Motor neuron (in vitro differentiated cells): ENCODE measurements around the gene ACAD10. TPM values are rescaled to one million over a fixed set of nuclear protein-coding genes. Genes with fewer than 3 reads are reported as not detected.

ENCODE experiments used
- ATAC-seq, 8 experiments: fragments of 200-7000 bp; cut with Tn5 transposase; replicated peaks in 6 of 8; 2 replicates each; pipeline ENCODE4 v1.8.0; 2021; ENCODE audit warnings: mild to moderate bottlenecking in 8 of 8, moderate library complexity in 8 of 8
- H3K27ac ChIP-seq, 2 donors: fragments of 250-450 bp; sonication (Bioruptor Pico); 2 replicates each; pipeline ENCODE4 v1.9.0; 2021; ENCODE audit warnings: antibody characterized with exemption in 2 of 2, mild to moderate bottlenecking in 2 of 2, moderate library complexity in 1 of 2
- H3K4me1 ChIP-seq, 2 donors: fragments of 250-450 bp; sonication (Bioruptor Pico); replicated peaks in 1 of 2; 2 replicates each; pipeline ENCODE4 v1.6.1; 2021; ENCODE audit warnings: antibody characterized with exemption in 2 of 2, mild to moderate bottlenecking in 2 of 2, moderate library complexity in 1 of 2
- H3K4me3 ChIP-seq, 5 donors: fragments of 250-450 bp; sonication (Bioruptor Pico); 2 replicates each; pipeline ENCODE4 v1.9.0; 2021; ENCODE audit warnings: antibody characterized with exemption in 5 of 5, mild to moderate bottlenecking in 5 of 5, moderate library complexity in 4 of 5
- WGBS, 10 experiments: fragments of 450-650 bp; shearing (Covaris generic); methylation state at CpG; one replicate each; pipeline ENCODE4 v1.0.0; 2022; 5-methylcytosine and 5-hydroxymethylcytosine counted together
- in situ Hi-C, 9 experiments: fragments of 400-800 bp; cut with MboI; loops; one replicate each; pipeline ENCODE4 v1.15.0; 2021; ENCODE audit warnings: low sequenced_read_pairs in 9 of 9, low pct_unique_long_range_greater_than_20kb in 2 of 9; ENCODE audit not compliant: unreplicated experiment in 9 of 9
- total RNA-seq, 8 experiments: library from RNA; unstranded; fragments of 300-600 nt; gene quantifications; 2 replicates each; pipeline versions ENCODE4 v1.2.3 to v1.2.4, GENCODE V29; 2022

ACAD10 gene
- total RNA-seq, 8 experiments from 2014 or later, result 12.9 to 66.9 (median 17.6) TPM

GRCh38 chr12:111741235-111741812 is 55.5 kb downstream of the ACAD10 start:
- H3K27ac ChIP-seq, result no peak overlapping the region
- in situ Hi-C loops, result no loop called here
- no peak for ATAC-seq
- no peaks in the 10 kb centered on the region for H3K4me1 ChIP-seq
- no peak overlapping the region for H3K4me3 ChIP-seq
- 45 to 100% (median 84%) methylated on average over 1 to 4 of the region's 4 CpGs; no CpG with 5 or more reads in 1 of the 10 experiments for WGBS, 10 experiments

DNA sequence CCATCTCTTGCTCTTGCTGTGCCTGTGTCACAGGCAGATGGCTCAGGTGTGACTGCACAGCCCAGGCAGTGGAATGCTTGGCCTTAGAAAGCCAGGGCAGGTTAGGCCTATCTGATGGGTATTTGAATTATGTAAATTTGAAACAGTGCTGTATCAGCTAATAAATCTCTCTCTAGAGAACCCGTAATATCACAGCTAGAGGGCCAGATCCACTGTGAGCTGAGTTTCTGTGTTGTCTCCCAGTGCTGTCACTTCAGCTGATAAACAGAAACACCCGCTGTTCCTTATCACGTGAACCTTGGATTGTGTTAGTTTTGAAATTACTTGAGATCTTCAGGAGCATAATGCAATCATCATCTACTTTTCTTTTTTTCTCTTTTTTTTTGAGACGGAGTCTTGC is 59.4 kb downstream of the ACAD10 start:
- H3K27ac ChIP-seq, result no peak overlapping the region
- H3K4me3 ChIP-seq, result no peak overlapping the region
- no peak for ATAC-seq
- no peaks in the 10 kb centered on the region for H3K4me1 ChIP-seq
- in situ Hi-C loops, result no loop called here
- 75 to 100% (median 98%) methylated on average over 1 to 4 of the region's 4 CpGs; no CpG with 5 or more reads in 2 of the 10 experiments for WGBS, 10 experiments

- no peak for ATAC-seq
Measured at GRCh38 chr12:111747333-111747732, 61.5 kb downstream of the ACAD10 start.

GRCh38 chr12:111748151-111748672 is 62.4 kb downstream of the ACAD10 start:
- WGBS, 10 experiments, result 0 to 100% (median 78%) methylated on average over 1 to 6 of the region's 8 CpGs; no CpG with 5 or more reads in 6 of the 10 experiments
- Histone ChIP-seq H3K4me1 (no peaks in the 10 kb centered on the region), H3K27ac (no peak overlapping the region), H3K4me3 (no peak overlapping the region)
- in situ Hi-C loops, result no loop called here
- peak in 6 of 8 experiments; percentile 21 to 83 (median 66) for ATAC-seq

More at GRCh38 chr12:111747333-111747732, 61.5 kb downstream of the ACAD10 start:
- Histone ChIP-seq H3K4me3 (no peak overlapping the region), H3K4me1 (no peaks in the 10 kb centered on the region), H3K27ac (no peak overlapping the region)
- in situ Hi-C loops, result no loop called here
- WGBS, 10 experiments, result 56 to 90% (median 80%) methylated on average over 1 to 3 of the region's 9 CpGs; no CpG with 5 or more reads in 5 of the 10 experiments

DNA sequence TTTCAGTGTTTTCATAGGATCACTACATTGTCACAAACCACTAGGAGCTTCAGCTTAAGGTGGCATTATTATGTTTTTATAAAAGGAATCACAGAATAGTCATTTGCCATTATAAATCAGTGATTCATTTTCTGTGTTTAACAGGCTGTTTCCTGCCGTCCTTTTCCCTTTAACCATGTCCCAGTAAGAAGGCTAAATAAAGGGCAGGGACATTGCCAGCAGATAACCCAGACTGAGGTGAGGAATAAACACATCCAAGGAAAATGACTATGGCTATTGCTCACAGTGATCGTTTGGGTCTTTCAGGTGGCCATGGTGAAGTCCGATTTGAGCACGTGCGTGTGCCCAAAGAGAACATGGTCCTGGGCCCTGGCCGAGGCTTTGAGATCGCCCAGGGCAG is 63.0 kb downstream of the ACAD10 start:
- WGBS, 10 experiments, result 86 to 100% (median 92%) methylated on average over 1 to 7 of the region's 7 CpGs; no CpG with 5 or more reads in 5 of the 10 experiments

DNA sequence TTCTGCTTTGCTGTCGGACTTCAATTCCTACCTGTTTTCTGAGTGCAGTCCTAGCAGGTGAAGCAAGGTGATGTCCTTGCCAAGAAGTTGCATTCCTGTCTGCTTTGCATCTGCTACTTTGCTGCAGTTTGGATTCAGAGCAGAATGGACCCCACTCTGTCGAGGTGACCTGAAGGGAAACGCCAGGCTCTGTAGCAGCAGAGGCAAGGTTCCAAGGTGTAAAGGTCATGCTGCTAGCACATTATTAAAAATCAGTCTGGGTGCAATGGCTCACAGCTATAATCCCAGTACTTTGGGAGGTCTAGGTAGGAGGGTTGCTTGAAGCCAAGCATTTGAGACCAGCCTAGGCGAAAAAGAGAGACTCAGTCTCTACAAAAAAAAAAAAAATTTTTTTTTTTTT is 63.5 kb downstream of the ACAD10 start:
- Histone ChIP-seq H3K27ac (no peak overlapping the region), H3K4me3 (no peak overlapping the region), H3K4me1 (no peaks in the 10 kb centered on the region)
- 44 to 100% (median 91%) methylated on average over 2 to 3 of the region's 4 CpGs; no CpG with 5 or more reads in 6 of the 10 experiments for WGBS, 10 experiments
- in situ Hi-C loops, result no loop called here
- no peak for ATAC-seq

More for the DNA sequence above, 63.0 kb downstream of the ACAD10 start:
- no peak overlapping the region for H3K4me3 ChIP-seq
- in situ Hi-C loops, result no loop called here
- H3K4me1 ChIP-seq, result no peaks in the 10 kb centered on the region
- no peak overlapping the region for H3K27ac ChIP-seq
- ATAC-seq, result no peak

DNA sequence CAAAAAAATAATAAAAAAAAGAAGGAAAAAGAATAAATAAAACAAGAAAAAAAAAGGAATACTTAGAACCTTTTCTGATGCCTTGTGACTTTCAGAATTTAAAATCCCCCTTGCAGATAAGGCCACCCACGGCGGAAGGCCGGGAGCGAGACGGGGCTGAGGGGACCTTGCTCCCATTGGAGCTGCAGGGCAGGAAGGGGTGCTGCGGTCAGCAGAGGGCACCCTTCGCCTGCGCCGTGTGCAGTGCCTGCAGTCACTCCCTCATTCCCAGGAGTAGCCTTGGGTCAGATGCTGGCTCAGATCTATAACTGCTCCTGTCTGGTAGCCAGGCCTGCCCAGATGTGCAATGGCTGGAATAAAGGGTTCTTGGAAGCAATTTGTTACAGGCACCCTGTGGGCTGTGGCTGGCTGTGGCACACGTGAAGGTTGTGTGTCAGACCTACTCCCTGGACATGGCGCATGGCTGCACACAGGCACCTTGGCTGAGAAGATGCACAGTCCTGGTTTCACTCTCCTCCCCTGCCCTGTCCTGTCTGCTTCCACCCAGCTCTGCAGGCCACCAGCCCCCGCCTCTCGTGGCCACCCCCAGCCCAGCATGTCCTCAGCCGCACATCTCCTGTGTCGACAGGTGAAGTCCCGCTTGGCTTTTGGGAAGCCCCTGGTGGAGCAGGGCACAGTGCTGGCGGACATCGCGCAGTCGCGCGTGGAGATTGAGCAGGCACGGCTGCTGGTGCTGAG is 67.5 kb downstream of the ACAD10 start:
- in situ Hi-C loops, result no loop called here
- WGBS, 10 experiments, result 33 to 75% (median 55%) methylated on average over 1 to 9 of the region's 23 CpGs; no CpG with 5 or more reads in 4 of the 10 experiments
- Histone ChIP-seq H3K27ac (peak overlapping the region in 1 of 2 donors; percentile 3), H3K4me1 (no peaks in the 10 kb centered on the region), H3K4me3 (no peak overlapping the region)
- peak; percentile 86 to 95 (median 92) for ATAC-seq

- 90 to 100% (median 100%) methylated on average over 2 to 6 of the region's 8 CpGs; no CpG with 5 or more reads in 5 of the 10 experiments for WGBS, 10 experiments
- Histone ChIP-seq H3K4me3 (no peak overlapping the region), H3K4me1 (no peaks in the 10 kb centered on the region), H3K27ac (no peak overlapping the region)
- in situ Hi-C loops, result no loop called here
- no peak for ATAC-seq
Measured at GRCh38 chr12:111754671-111755070, 68.8 kb downstream of the ACAD10 start.

DNA sequence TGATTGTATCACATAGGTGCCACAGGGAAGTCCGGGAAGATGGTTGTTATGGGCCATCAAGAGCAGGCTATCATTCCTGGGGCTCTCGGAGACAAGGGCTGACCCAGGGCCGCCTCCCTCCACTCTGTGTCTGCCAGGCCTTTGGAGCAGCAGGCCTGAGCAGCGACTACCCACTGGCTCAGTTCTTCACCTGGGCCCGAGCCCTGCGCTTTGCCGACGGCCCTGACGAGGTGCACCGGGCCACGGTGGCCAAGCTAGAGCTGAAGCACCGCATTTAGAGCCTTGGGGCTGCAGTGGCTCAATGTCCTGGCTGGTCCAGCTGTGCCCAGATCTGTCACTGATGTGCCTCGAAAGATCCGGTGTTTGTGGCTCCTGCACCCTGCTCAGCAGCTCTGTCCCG is 70.3 kb downstream of the ACAD10 start:
- ATAC-seq, result no peak
- 60 to 100% methylated on average over 2 to 3 of the region's 15 CpGs; no CpG with 5 or more reads in 8 of the 10 experiments for WGBS, 10 experiments
- in situ Hi-C loops, result no loop called here
- H3K4me1 ChIP-seq, result no peaks in the 10 kb centered on the region
- no peak overlapping the region for H3K4me3 ChIP-seq
- H3K27ac ChIP-seq, result no peak overlapping the region

- Histone ChIP-seq H3K27ac (no peak overlapping the region), H3K4me1 (no peaks in the 10 kb centered on the region), H3K4me3 (no peak overlapping the region)
- WGBS, 10 experiments, result 91 to 100% (median 100%) methylated on average over 1 to 6 of the region's 7 CpGs; no CpG with 5 or more reads in 7 of the 10 experiments
- in situ Hi-C loops, result no loop called here
- ATAC-seq, result peak in 1 of 8 experiments; percentile 7
Measured at GRCh38 chr12:111756681-111757080, 70.8 kb downstream of the ACAD10 start.

GRCh38 chr12:111757361-111758119 is 71.7 kb downstream of the ACAD10 start:
- in situ Hi-C loops, result no loop called here
- ATAC-seq, result no peak
- WGBS, 10 experiments, result 88 to 100% methylated on average over 3 to 4 of the region's 15 CpGs; no CpG with 5 or more reads in 8 of the 10 experiments
- no peak overlapping the region for H3K27ac ChIP-seq
- no peak overlapping the region for H3K4me3 ChIP-seq
- H3K4me1 ChIP-seq, result no peaks in the 10 kb centered on the region

GRCh38 chr12:111758120-111758561 is 72.3 kb downstream of the ACAD10 start:
- no peak overlapping the region for H3K27ac ChIP-seq
- in situ Hi-C loops, result no loop called here
- 20 to 100% (median 58%) methylated on average over 1 to 4 of the region's 9 CpGs; no CpG with 5 or more reads in 6 of the 10 experiments for WGBS, 10 experiments

More at GRCh38 chr12:111758120-111758561, 72.3 kb downstream of the ACAD10 start:
- Histone ChIP-seq H3K4me1 (no peaks in the 10 kb centered on the region), H3K4me3 (no peak overlapping the region)
- peak in 2 of 8 experiments; percentile 10 to 18 for ATAC-seq
